Esophagus muscularis mucosa (tissue), 4 donors: Measurements from ENCODE around the gene KLHL29. TPM values are rescaled to one million over a fixed set of nuclear protein-coding genes. Genes with fewer than 3 reads are reported as not detected.

ENCODE experiments used
- DNase-seq: peaks from one replicate; pipeline ENCODE4 v3.0.0-alpha.2; 2017; ENCODE audit errors: extremely low spot score
- H3K27ac ChIP-seq, 4 donors: fragments of 200-600 bp; sonication (generic); replicated peaks in 1 of 4; 1 replicate in 3 of 4; 2 replicates in 1 of 4; pipeline ENCODE4 v1.5.1; 2016 to 2019; ENCODE audit warnings: mild to moderate bottlenecking in 1 of 4
- H3K27me3 ChIP-seq, 4 donors: fragments of 200-600 bp; sonication (generic); one replicate each; pipeline versions ENCODE4 v1.5.1 to v1.6.0; 2016 to 2019
- H3K36me3 ChIP-seq, 4 donors: fragments of 200-600 bp; sonication (generic); one replicate each; pipeline ENCODE4 v1.5.1; 2016 to 2019
- H3K4me1 ChIP-seq, 4 donors: fragments of 200-600 bp; sonication (generic); one replicate each; pipeline ENCODE4 v1.5.1; 2016 to 2019
- H3K4me3 ChIP-seq, 4 donors: fragments of 200-600 bp; sonication (generic); 1 replicate in 2 of 4; 2 replicates in 2 of 4; pipeline ENCODE4 v1.5.1; 2016 to 2019; ENCODE audit warnings: mild to moderate bottlenecking in 4 of 4, moderate library complexity in 1 of 4
- H3K9me3 ChIP-seq, 4 donors: fragments of 200-600 bp; sonication (generic); 1 replicate in 3 of 4; 2 replicates in 1 of 4; pipeline ENCODE4 v1.5.1; 2016 to 2019
- EP300 ChIP-seq: sonication (generic); formaldehyde crosslinking; IDR thresholded peaks from one replicate; pipeline ENCODE4 v1.6.1; 2017; ENCODE audit warnings: antibody characterized with exemption
- POLR2A ChIP-seq: fragments of 450-650 bp; IDR thresholded peaks from one replicate; pipeline ENCODE4 v1.6.1; 2017; ENCODE audit warnings: antibody characterized with exemption, moderate library complexity, mild to moderate bottlenecking, low read depth
- POLR2AphosphoS5 ChIP-seq, 2 donors: sonication (generic); formaldehyde crosslinking; IDR thresholded peaks; one replicate each; pipeline ENCODE4 v1.6.1; 2017; ENCODE audit warnings: antibody characterized with exemption in 2 of 2
- WGBS: methylation state at CpG from one replicate; pipeline ENCODE4 v1.1.5; 2018; 5-methylcytosine and 5-hydroxymethylcytosine counted together
- intact Hi-C: fragments of 100-400 bp; cut with DNase I; formaldehyde crosslinking; loops from one replicate; pipeline ENCODE4 v1.15.1; 2023
- total RNA-seq, 4 donors: library from RNA; depleted of rRNA; stranded (reverse); fragments of >200 nt; gene quantifications; one replicate each; pipeline versions ENCODE4 v1.1.0 to v1.2.1, GENCODE V29; 2016
- TF ChIP-seq, protein P1 (sequence below), 3 experiments: fragments of 200-600 bp in 2 of 3; fragments of 450-650 bp in 1 of 3; sonication (generic) in 2 of 3; IDR thresholded peaks; one replicate each; pipeline ENCODE4 v1.5.1; 2017 to 2019; ENCODE audit warnings: antibody characterized with exemption in 3 of 3, mild to moderate bottlenecking in 2 of 3, moderate library complexity in 1 of 3

The KLHL29 gene
- total RNA-seq, 4 donors from 2014 or later, result 22.0 to 26.1 (median 23.4) TPM

DNA sequence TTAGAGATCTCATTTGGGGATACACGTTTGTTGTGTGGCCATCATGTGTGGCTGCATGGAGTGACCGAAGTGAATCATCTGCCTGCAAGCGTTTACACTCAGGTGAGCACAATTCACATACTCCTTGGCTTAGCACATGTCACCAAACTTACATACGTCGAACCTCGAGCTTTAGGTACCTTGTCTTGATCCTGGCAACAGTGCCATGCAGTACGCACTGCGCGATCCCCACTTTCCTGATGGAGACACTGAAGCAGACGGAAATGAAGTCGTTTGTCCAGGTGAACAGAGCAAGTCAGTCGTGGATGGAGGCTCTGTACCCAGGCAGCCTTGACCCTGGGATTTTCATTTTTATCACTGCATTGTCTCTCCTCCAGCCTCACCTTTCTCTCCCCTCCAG lies 32.3 kb downstream of the KLHL29 start:
- H3K27ac ChIP-seq, result peak overlapping the region in 2 of 4 donors; percentile 56 to 64
- H3K4me3 ChIP-seq, result no peak overlapping the region
- intact Hi-C loops, result loop anchor here (10.0 kb wide), 1 partner anchor 207 kb away; no protein-coding TSS in a partner anchor
- no peaks in the 10 kb centered on the region for H3K9me3 ChIP-seq
- 91% methylated on average over 12 of the region's 12 CpGs for WGBS
- TF ChIP-seq EP300, result no peak
- no peak for TF ChIP-seq POLR2AphosphoS5 (IDR thresholded peaks at IDR 0.05)
- TF ChIP-seq, protein P1, sequence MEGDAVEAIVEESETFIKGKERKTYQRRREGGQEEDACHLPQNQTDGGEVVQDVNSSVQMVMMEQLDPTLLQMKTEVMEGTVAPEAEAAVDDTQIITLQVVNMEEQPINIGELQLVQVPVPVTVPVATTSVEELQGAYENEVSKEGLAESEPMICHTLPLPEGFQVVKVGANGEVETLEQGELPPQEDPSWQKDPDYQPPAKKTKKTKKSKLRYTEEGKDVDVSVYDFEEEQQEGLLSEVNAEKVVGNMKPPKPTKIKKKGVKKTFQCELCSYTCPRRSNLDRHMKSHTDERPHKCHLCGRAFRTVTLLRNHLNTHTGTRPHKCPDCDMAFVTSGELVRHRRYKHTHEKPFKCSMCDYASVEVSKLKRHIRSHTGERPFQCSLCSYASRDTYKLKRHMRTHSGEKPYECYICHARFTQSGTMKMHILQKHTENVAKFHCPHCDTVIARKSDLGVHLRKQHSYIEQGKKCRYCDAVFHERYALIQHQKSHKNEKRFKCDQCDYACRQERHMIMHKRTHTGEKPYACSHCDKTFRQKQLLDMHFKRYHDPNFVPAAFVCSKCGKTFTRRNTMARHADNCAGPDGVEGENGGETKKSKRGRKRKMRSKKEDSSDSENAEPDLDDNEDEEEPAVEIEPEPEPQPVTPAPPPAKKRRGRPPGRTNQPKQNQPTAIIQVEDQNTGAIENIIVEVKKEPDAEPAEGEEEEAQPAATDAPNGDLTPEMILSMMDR (IDR thresholded peaks at IDR 0.05), result no peak
- no peak for TF ChIP-seq POLR2A
- peaks cover 3 to 81% (median 66%) of the 10 kb centered on the region in 4 donors for H3K4me1 ChIP-seq
- H3K36me3 ChIP-seq, result no peaks in the 10 kb centered on the region
- no peak for DNase-seq
- H3K27me3 ChIP-seq, result no peaks in the 10 kb centered on the region

DNA sequence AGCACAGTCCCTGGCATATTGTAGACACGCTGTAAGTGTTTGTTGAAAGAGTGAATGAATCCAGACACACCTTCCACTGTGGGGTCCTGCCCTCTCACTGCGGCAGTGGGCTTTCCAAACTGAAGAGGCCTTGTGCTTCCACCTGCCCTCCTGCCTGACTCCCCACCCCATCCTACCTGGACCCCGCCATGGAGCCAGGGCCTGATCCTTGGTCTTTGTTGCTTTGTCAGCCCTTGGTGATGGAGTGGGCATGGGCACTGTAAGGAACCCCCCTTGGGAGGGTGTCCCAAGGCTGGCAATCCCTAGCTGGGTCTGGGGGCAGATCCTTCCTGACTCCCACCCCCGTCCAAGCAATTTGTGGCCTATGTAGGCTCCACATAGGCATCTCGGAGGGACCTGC lies 33.1 kb downstream of the KLHL29 start:
- Histone ChIP-seq H3K9me3 (no peaks in the 10 kb centered on the region), H3K27ac (peak overlapping the region; percentile 56 to 76 (median 68)), H3K4me3 (no peak overlapping the region), H3K4me1 (peaks cover 3 to 78% (median 63%) of the 10 kb centered on the region in 4 donors), H3K36me3 (no peaks in the 10 kb centered on the region), H3K27me3 (no peaks in the 10 kb centered on the region)
- DNase-seq, result no peak
- WGBS, result 92% methylated on average over 3 of the region's 5 CpGs
- intact Hi-C loops, result loop anchor here (10.0 kb wide), 1 partner anchor 207 kb away; no protein-coding TSS in a partner anchor
- TF ChIP-seq, protein P1 (IDR thresholded peaks at IDR 0.05), result no peak
- TF ChIP-seq POLR2A, result no peak

DNA sequence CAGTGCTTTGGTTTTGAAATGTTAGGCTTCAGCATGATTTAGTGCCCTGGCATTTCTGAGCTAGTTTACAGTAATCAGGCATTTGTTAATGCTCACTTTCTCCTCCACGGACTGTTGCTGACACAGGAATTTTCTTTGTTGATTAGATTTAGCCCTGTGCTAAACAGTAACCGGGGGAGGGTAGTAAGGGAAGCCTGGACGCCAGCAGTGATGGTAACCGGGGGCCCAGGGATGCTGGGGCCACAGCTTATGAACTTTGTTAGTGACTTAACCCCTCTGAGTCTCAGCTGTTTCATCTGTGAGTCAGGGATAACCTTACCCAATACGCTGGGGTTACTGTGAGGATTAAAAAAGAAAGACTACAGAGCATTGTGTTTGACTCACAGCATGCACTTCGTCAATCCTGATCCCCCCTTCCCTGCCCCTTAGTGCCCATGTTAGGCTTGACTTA lies 33.5 kb downstream of the KLHL29 start:
- no peak overlapping the region for H3K4me3 ChIP-seq
- TF ChIP-seq POLR2AphosphoS5 (IDR thresholded peaks at IDR 0.05), result peak in 1 of 2 donors; percentile 54
- no peak for TF ChIP-seq POLR2A
- no peak for TF ChIP-seq EP300
- 50% methylated on average over 5 of the region's 6 CpGs for WGBS
- peak overlapping the region; percentile 56 to 76 (median 68) for H3K27ac ChIP-seq
- intact Hi-C loops, result loop anchor here (10.0 kb wide), 1 partner anchor 206 kb away; no protein-coding TSS in a partner anchor
- H3K9me3 ChIP-seq, result no peaks in the 10 kb centered on the region
- peaks cover 3 to 79% (median 61%) of the 10 kb centered on the region in 4 donors for H3K4me1 ChIP-seq
- H3K36me3 ChIP-seq, result no peaks in the 10 kb centered on the region
- DNase-seq, result no peak
- H3K27me3 ChIP-seq, result no peaks in the 10 kb centered on the region

DNA sequence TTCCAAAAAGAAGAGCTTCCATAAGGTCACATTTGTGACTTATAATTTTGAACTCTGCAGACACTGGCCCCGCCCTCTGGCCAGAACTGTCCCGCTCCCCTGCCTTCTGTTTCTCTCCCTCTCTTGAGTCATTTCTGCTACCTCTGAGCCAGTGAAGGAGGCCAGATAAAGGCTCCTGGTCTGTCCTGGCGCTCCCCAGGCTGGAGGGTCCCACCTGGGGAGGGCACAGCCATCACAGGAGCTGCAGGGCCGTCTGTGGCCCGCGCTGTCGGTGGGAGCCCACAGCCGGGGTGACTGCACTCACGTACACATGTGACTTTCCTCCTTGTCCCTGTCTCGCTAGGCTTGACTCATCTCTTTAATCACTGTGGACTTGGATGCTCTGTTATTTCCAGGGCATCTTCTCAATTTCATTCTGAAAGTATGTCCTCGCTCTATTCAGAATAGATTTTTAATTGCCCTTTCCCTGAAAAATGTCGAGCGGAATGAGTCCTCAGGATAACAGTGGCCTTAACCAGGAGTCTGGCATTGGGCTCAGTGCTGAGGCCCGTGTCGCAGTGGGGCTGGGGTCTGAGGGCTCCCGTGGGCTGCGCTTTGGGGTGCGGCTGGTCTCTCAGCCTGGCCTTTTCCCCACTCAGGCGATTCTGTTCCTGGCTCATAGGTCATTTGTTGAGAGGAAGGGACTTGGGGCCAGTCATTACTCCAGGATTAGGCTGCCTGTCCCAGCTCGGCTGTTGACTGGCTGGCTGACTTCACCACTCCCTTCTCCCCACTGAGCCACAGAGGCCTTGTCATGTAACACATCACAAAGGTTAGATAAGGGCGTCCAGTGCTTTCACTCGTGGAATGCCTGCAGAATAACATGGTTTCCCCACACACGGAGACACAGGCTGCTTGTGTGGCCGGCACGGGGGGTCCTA lies 34.5 kb downstream of the KLHL29 start:
- intact Hi-C loops, result loop anchor here (10.0 kb wide), 2 partner anchors 65 to 205 kb away; no protein-coding TSS in a partner anchor
- H3K4me3 ChIP-seq, result no peak overlapping the region
- H3K27ac ChIP-seq, result peak overlapping the region; percentile 56 to 76 (median 68)
- H3K36me3 ChIP-seq, result no peaks in the 10 kb centered on the region
- H3K27me3 ChIP-seq, result no peaks in the 10 kb centered on the region
- peaks cover 3 to 78% (median 63%) of the 10 kb centered on the region in 4 donors for H3K4me1 ChIP-seq
- no peaks in the 10 kb centered on the region for H3K9me3 ChIP-seq
- WGBS, result 85% methylated on average over 24 of the region's 25 CpGs
- TF ChIP-seq POLR2AphosphoS5 (IDR thresholded peaks at IDR 0.05) (no peak), EP300 (no peak), POLR2A (no peak)
- TF ChIP-seq, protein P1 (IDR thresholded peaks at IDR 0.05), result no peak
- no peak for DNase-seq

DNA sequence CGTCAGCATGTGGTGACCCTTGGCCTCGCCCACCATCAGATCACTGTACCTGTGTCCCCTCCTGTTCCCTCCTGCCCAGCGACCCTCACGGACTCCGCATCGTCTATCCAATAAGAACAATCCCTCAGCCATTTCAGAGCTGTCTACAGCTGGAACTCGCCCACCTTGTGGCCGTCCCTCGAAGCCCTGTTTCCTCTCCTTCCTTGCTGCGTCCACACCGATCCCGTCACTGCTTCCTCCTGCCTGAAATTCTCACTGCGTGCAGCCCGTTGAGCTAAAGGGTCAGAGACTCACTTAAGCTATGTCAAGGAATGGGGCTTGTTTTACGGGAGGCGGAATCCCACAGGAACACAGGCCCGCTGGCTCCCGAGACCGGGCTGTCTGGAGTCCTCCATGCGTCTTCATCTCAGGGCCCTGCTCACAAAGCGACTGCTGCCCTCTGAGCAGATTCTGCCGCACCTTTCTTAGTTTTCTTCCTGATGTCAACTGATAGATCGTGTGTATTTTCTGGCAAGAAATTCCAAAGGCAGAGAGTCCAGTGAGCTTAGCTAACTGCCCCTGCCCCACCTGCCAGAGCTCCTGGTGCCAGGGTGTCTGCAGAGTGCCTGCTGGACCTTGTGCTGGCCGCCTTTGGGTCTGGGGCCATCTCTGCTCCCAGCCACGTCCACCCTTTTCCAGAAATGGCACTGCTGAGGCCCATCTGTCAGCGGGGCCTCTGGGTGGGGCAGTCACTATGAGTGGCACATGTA lies 35.3 kb downstream of the KLHL29 start:
- Histone ChIP-seq H3K4me3 (no peak overlapping the region), H3K4me1 (peaks cover 4 to 83% (median 66%) of the 10 kb centered on the region in 4 donors), H3K27ac (peak overlapping the region; percentile 56 to 76 (median 68)), H3K27me3 (no peaks in the 10 kb centered on the region), H3K36me3 (no peaks in the 10 kb centered on the region), H3K9me3 (no peaks in the 10 kb centered on the region)
- WGBS, result 92% methylated on average over 26 of the region's 26 CpGs
- no peak for TF ChIP-seq POLR2A
- TF ChIP-seq EP300, result no peak
- TF ChIP-seq, protein P1 (IDR thresholded peaks at IDR 0.05), result no peak
- TF ChIP-seq POLR2AphosphoS5 (IDR thresholded peaks at IDR 0.05), result no peak
- DNase-seq, result no peak
- intact Hi-C loops, result loop anchor here (10.0 kb wide), 1 partner anchor 65 kb away; no protein-coding TSS in a partner anchor
